ENCODE data around the gene SECTM1. TPM values are rescaled to one million over a fixed set of nuclear protein-coding genes. Genes with fewer than 3 reads are reported as not detected.
"Not testable (repeated sequence)": the region's sequence is repeated elsewhere in the genome, so short reads cannot be mapped to it uniquely, and the experiment has no call there.

Gene SECTM1
- total RNA-seq, 1 donor from 2014 or later: 3.0 TPM

- no peak for DNase-seq (ENCODE audit: low spot score)
These were observed 15.7 kb upstream of the SECTM1 start for GRCh38 chr17:82349287-82349701.

GRCh38 chr17:82348866-82349265, 15.3 kb upstream of the SECTM1 start:
- no peak for DNase-seq (ENCODE audit: low spot score)

More at GRCh38 chr17:82349287-82349701, 15.7 kb upstream of the SECTM1 start:
- ATAC-seq: no peak

DNA sequence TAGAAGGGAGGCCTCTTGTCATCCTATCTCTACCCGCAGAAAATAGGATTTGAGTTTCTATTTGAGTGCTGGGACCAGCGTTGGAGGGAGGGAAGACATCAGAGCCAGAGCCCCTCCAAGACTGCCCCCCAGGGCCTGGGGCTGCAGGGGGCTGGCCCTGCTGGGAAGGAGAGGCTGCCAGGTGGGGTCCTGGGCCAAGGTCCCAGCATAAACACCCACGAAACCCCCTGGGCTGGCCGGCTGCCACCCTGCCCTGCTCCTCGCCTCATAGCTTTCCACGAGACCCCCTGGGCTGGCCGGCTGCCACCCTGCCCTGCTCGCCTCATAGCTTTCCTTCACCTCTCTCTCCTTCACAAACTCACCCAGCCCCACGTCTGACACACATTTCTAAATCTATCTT, 14.9 kb upstream of the SECTM1 start:
- DNase-seq (ENCODE audit: low spot score): no peak

More at GRCh38 chr17:82348866-82349265, 15.3 kb upstream of the SECTM1 start:
- ATAC-seq: no peak

DNA sequence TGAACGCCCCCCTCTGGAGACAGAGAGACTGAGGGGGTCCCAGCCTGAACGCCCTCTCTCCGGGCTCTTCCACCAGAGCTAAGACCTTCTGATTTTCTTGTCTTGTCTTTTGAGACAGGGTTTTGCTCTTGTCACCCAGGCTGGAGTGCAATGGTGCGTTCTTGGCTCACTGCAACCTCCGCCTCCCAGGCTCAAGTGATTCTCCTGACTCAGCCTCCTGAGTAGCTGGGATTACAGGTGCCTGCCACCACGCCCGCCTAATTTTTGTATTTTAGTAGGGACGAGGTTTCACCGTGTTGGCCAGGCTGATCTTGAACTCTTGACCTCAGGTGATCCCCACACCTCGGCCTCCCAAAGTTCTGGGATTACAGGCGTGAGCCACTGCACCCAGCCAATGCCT, 14.4 kb upstream of the SECTM1 start:
- not testable (repeated sequence) for DNase-seq (ENCODE audit: low spot score); ATAC-seq

More for the DNA sequence above, 14.9 kb upstream of the SECTM1 start:
- ATAC-seq: no peak

- DNase-seq (ENCODE audit: low spot score) (no peak), ATAC-seq (no peak)
These were observed 13.1 kb upstream of the SECTM1 start for GRCh38 chr17:82346342-82347300.

- ATAC-seq (no peak), DNase-seq (ENCODE audit: low spot score) (no peak)
These were observed 11.8 kb upstream of the SECTM1 start for GRCh38 chr17:82345151-82345976.

- DNase-seq (ENCODE audit: low spot score) (no peak), ATAC-seq (no peak)
These were observed 10.8 kb upstream of the SECTM1 start for GRCh38 chr17:82344175-82344907.

- no peak for ATAC-seq
- DNase-seq (ENCODE audit: low spot score): no peak
These were observed 10.0 kb upstream of the SECTM1 start for GRCh38 chr17:82343560-82343959.

- DNase-seq (ENCODE audit: low spot score) (no peak), ATAC-seq (no peak)
These were observed 9.0 kb upstream of the SECTM1 start for GRCh38 chr17:82342361-82343079.

- DNase-seq (ENCODE audit: low spot score): no peak
- ATAC-seq: no peak
These were observed 6.3 kb upstream of the SECTM1 start for GRCh38 chr17:82339634-82340580.

DNA sequence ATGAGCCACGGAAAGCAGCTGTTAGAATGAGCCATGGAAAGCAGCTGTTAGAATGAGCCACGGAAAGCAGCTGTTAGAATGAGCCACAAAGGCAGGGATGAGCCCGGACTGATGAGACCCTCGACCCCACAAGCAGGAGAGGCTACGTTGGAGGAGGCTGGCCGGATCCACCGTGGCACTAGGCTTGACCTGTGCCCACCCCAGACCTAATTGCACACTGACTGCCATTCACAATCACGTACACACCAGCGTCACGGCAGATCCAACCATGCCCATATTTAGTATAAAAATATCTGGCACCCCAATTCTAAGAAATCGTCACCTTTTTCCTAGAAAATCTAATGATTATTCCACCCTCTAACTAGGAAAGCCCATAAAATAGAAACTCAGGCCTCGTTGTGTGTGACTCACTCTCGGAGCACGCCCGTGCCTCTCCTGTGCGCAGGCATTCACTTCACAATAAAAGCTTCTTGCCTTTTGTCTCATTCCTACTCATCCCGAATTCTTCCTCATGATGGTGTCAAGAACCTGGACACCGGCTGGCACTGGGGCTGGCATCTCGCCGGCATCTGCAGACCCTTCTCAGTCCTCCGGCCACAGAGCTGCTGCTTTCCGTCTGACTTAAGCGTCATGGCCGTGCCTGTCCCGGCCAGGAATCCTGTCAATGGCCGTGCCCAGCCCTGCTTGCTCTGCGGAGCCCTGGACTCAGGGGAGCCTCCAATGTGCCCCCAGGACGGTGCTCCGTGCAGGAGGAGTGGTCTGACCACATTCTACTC, 5.5 kb upstream of the SECTM1 start:
- DNase-seq (ENCODE audit: low spot score): peak; percentile 46
- ATAC-seq: no peak

- ATAC-seq (peak; percentile 71), DNase-seq (ENCODE audit: low spot score) (peak; percentile 86)
These were observed 1.2 kb upstream of the SECTM1 start for GRCh38 chr17:82334622-82335394.

GRCh38 chr17:82334204-82334621, 647 bp upstream of the SECTM1 start:
- no peak for DNase-seq (ENCODE audit: low spot score)

DNA sequence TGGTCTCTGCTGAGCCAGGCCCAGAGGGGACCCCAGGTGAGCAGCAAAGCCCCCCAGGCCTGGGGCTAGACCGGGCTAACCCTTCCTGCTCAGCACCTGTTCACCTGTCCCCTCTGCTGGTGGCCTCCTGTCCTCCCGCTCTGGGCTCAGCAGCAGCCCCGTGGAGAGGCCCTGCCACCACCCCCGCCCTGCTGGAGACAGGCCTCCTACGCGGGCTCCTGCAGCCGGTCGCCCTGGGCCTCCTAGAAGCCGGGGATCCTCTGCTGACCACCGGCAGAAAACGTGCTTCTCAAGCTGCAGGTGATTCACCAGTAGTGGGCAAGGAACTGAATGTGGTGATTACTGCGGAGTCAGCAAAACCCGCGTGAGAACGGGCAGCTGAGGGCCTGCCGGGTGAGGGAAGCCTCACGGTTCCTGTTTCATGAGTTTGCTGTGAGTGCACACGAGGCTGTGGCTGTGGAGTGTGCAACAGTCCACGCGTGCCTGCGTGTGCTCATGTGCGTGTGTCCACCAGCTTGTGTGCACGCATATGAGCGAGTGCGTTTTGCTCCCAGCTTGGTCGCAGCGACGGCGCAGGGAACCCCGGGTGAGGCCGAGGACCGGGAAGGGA, 792 bp downstream of the SECTM1 start:
- no peak for ATAC-seq
- no peak for DNase-seq (ENCODE audit: low spot score)

More at GRCh38 chr17:82334204-82334621, 647 bp upstream of the SECTM1 start:
- no peak for ATAC-seq

GRCh38 chr17:82331345-82331939, 2.1 kb downstream of the SECTM1 start:
- DNase-seq (ENCODE audit: low spot score): no peak
- no peak for ATAC-seq
